Measurements from ENCODE around the gene MYRIP. TPM values are rescaled to one million over a fixed set of nuclear protein-coding genes. Genes with fewer than 3 reads are reported as not detected.

The MYRIP gene
- total RNA-seq, 1 donor from 2014 or later, result 0.53 TPM

DNA sequence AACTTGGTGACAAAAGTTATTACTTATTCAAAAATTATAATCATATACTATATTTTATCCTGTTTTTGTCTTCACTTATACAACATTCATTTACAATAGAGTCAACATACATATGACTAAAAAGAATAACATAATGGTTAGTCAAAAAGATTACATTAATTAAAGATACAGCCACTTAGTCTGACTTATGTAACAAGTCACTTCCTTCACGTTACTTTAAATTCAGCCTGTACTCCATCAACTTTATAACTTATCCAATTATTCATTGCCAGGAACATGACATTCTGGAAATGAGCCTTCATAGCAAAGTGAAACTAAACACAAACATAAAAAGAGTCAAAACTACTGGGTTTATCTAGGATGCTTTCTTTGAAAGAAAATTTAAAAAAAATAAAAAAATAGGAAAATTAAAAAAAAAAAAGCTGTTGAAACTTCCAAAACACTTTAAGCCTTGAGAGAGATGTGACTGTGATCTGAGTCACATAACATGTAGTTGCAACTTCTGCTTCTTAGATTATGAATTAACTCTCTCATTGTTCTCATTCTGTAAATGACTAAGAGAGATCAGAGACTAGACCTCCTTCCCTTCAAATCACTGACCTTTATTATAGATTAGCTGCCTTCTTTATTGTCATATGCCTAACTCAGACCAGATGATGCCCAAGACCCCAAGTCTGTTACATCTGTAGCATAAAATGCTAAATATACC is 107.8 kb downstream of the MYRIP start:
- no peaks in the 10 kb centered on the region for H3K36me3 Mint-ChIP-seq
- no peak overlapping the region for H3K4me3 Mint-ChIP-seq
- no peaks in the 10 kb centered on the region for H3K27me3 Mint-ChIP-seq
- DNase-seq (ENCODE audit: extremely low spot score, unreplicated experiment), result no peak
- H3K27ac Mint-ChIP-seq, result no peak overlapping the region
- TF ChIP-seq, protein P1, sequence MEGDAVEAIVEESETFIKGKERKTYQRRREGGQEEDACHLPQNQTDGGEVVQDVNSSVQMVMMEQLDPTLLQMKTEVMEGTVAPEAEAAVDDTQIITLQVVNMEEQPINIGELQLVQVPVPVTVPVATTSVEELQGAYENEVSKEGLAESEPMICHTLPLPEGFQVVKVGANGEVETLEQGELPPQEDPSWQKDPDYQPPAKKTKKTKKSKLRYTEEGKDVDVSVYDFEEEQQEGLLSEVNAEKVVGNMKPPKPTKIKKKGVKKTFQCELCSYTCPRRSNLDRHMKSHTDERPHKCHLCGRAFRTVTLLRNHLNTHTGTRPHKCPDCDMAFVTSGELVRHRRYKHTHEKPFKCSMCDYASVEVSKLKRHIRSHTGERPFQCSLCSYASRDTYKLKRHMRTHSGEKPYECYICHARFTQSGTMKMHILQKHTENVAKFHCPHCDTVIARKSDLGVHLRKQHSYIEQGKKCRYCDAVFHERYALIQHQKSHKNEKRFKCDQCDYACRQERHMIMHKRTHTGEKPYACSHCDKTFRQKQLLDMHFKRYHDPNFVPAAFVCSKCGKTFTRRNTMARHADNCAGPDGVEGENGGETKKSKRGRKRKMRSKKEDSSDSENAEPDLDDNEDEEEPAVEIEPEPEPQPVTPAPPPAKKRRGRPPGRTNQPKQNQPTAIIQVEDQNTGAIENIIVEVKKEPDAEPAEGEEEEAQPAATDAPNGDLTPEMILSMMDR (conservative IDR thresholded peaks at IDR 0.05), result no peak
- no peaks in the 10 kb centered on the region for H3K4me1 Mint-ChIP-seq (ENCODE audit: unreplicated experiment)
- H3K9me3 Mint-ChIP-seq, result no peaks in the 10 kb centered on the region

DNA sequence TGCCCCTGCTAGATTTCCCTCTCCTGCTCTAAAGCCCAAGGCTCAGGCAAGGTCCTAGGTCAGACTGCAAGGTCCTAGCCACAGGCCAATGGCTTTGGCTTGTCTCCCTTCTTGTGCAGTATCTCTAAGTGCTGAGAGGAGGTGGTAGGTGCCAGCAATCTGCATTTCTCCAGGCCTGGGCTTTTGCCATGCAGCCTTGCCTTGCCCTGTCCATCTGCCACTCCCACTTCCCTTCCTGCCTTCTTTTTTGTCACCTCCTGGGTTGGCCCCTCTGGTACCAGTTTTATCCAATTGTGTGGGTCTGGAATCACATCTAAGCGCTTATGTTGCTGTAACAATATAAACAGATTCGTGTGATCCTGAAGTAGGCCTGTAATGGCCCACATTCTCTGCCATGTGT is 109.9 kb downstream of the MYRIP start:
- no peaks in the 10 kb centered on the region for H3K9me3 Mint-ChIP-seq
- no peaks in the 10 kb centered on the region for H3K4me1 Mint-ChIP-seq (ENCODE audit: unreplicated experiment)
- H3K36me3 Mint-ChIP-seq, result no peaks in the 10 kb centered on the region
- H3K4me3 Mint-ChIP-seq, result no peak overlapping the region
- H3K27me3 Mint-ChIP-seq, result no peaks in the 10 kb centered on the region
- DNase-seq (ENCODE audit: extremely low spot score, unreplicated experiment), result no peak
- TF ChIP-seq, protein P1 (conservative IDR thresholded peaks at IDR 0.05), result no peak
- no peak overlapping the region for H3K27ac Mint-ChIP-seq

DNA sequence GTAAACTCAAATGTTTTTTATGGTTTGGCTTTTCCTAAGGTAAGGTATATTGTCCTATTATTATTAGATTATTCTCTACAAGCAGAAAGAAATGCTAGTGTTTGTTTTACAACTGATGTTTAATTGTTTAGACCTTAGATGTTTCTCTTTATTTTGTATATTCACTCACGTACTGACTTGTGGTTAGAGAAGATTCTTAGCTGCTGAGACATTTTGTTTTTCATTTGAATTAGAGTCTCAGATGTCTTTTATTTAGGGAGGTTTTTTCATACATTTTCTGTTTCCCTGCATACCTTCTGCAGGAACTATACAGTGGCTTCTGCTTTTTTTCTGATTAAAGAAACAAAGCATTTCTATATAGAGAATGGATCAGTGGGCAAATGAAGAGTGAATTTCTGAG is 110.9 kb downstream of the MYRIP start:
- Mint-ChIP-seq H3K9me3 (no peaks in the 10 kb centered on the region), H3K4me1 (ENCODE audit: unreplicated experiment) (no peaks in the 10 kb centered on the region), H3K27me3 (no peaks in the 10 kb centered on the region), H3K27ac (no peak overlapping the region), H3K36me3 (no peaks in the 10 kb centered on the region), H3K4me3 (no peak overlapping the region)
- no peak for DNase-seq (ENCODE audit: extremely low spot score, unreplicated experiment)
- TF ChIP-seq, protein P1 (conservative IDR thresholded peaks at IDR 0.05), result no peak

DNA sequence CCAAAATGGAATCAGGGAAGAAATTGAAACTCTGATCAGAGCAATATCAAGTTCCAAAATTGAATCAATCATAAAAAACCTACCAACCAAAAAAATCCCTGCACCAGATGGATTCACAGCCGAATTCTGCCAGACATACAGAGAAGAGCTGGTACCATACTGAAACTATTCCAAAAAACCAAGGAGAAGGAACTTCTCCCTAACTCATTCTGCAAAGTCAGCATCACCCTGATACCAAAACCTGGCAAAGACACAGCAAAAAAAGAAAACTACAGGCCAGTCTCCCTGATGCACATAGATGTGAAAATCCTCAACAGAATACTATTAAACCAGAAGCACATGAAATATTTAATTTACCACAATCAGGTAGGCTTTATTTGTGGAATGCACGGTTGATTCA is 118.1 kb downstream of the MYRIP start:
- TF ChIP-seq, protein P1 (conservative IDR thresholded peaks at IDR 0.05), result no peak
- H3K9me3 Mint-ChIP-seq, result no peaks in the 10 kb centered on the region
- DNase-seq (ENCODE audit: extremely low spot score, unreplicated experiment), result no peak
- peaks cover 12% of the 10 kb centered on the region for H3K27me3 Mint-ChIP-seq
- no peaks in the 10 kb centered on the region for H3K4me1 Mint-ChIP-seq (ENCODE audit: unreplicated experiment)
- H3K4me3 Mint-ChIP-seq, result no peak overlapping the region
- H3K36me3 Mint-ChIP-seq, result no peaks in the 10 kb centered on the region
- H3K27ac Mint-ChIP-seq, result no peak overlapping the region

DNA sequence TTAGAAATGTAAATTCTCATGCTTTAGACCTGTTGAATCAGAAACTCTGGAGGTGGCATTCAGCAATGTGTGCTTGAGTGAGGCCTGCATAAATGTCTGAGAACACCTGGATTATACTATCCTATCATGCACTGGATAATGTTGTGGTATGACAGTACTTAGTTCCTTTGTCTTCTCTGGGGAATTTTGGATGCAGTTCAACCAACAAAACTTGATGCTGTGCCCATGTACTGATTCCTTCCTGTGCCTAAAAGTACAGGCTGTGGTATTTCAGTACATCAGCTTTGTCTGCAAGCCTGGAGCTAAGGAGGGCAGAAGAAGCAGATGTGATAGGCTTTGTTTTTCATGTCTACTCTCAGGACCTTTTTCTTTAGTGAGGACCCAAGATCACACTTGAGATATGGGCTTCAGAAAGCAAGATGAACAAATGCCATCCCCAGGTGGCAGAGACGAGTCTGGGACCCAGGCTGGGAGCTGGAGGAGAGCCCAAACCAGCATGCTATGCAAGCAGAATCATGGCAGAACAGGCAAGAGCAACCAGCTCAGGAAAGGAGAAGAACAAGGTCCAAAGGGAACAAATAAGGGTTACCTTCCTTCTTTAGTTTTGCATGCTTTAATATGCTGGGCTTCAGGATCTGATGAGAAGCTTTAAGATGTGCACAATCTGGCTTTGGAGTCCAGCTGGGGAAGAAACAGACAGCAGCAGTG is 124.7 kb downstream of the MYRIP start:
- Mint-ChIP-seq H3K27me3 (peaks cover 9% of the 10 kb centered on the region), H3K4me3 (no peak overlapping the region), H3K9me3 (no peaks in the 10 kb centered on the region), H3K27ac (no peak overlapping the region), H3K36me3 (no peaks in the 10 kb centered on the region), H3K4me1 (ENCODE audit: unreplicated experiment) (peaks cover 8% of the 10 kb centered on the region)
- TF ChIP-seq, protein P1 (conservative IDR thresholded peaks at IDR 0.05), result no peak
- no peak for DNase-seq (ENCODE audit: extremely low spot score, unreplicated experiment)

All from type B pancreatic cell (in vitro differentiated cells).